Astrocyte of the spinal cord (primary cell): ENCODE measurements around the gene IGSF22.

Experiments
- DNase-seq: peaks from one replicate; pipeline ENCODE4 v3.0.0; 2011; ENCODE audit warnings: low read depth, low spot score
- H3K4me3 ChIP-seq: 2 replicates; pipeline ENCODE4 v1.5.1; 2011; ENCODE audit warnings: low read depth, mild to moderate bottlenecking, low read length, moderate library complexity
- CTCF ChIP-seq: IDR thresholded peaks from 2 replicates; pipeline ENCODE4 v1.5.1; 2012; ENCODE audit warnings: low read depth, mild to moderate bottlenecking, low read length, inconsistent platforms
- in situ Hi-C: cut with HindIII; loops from 2 replicates; pipeline ENCODE4 v1.10.0; 2017; ENCODE audit warnings: low sequenced_read_pairs

Gene IGSF22

GRCh38 chr11:18704045-18704645 lies 21.8 kb downstream of the IGSF22 start:
- no peak for DNase-seq
- H3K4me3 ChIP-seq: no peak overlapping the region
- in situ Hi-C loops: no loop called here
- no peak for TF ChIP-seq CTCF

- DNase-seq: no peak
- in situ Hi-C loops: no loop called here
- no peak overlapping the region for H3K4me3 ChIP-seq
- no peak for TF ChIP-seq CTCF
These were observed 22.8 kb downstream of the IGSF22 start for GRCh38 chr11:18703001-18703763.

- no peak for DNase-seq
- H3K4me3 ChIP-seq: no peak overlapping the region
- in situ Hi-C loops: no loop called here
- no peak for TF ChIP-seq CTCF
These were observed 24.3 kb downstream of the IGSF22 start for GRCh38 chr11:18701614-18702216.

- in situ Hi-C loops: no loop called here
- no peak overlapping the region for H3K4me3 ChIP-seq
- TF ChIP-seq CTCF: no peak
These were observed 25.1 kb downstream of the IGSF22 start for GRCh38 chr11:18700872-18701271.

GRCh38 chr11:18700375-18700774 lies 25.6 kb downstream of the IGSF22 start:
- in situ Hi-C loops: no loop called here
- no peak overlapping the region for H3K4me3 ChIP-seq
- TF ChIP-seq CTCF: no peak
- no peak for DNase-seq

More at GRCh38 chr11:18700872-18701271, 25.1 kb downstream of the IGSF22 start:
- DNase-seq: no peak

- TF ChIP-seq CTCF: no peak
- in situ Hi-C loops: no loop called here
- no peak for DNase-seq
- H3K4me3 ChIP-seq: no peak overlapping the region
These were observed 26.1 kb downstream of the IGSF22 start for GRCh38 chr11:18699848-18700261.
